Gastroesophageal sphincter (tissue), 3 donors: ENCODE data around the gene AFG1L.

Experiments
- CTCF ChIP-seq, 4 experiments: fragments of 200-600 bp in 2 of 4; fragments of 450-650 bp in 2 of 4; sonication (generic) in 1 of 4; IDR thresholded peaks; one replicate each; pipeline ENCODE4 v1.5.1; 2017 to 2019; ENCODE audit warnings: antibody characterized with exemption in 4 of 4, mild to moderate bottlenecking in 2 of 4, moderate library complexity in 2 of 4
- POLR2A ChIP-seq, 2 donors: fragments of 450-650 bp; IDR thresholded peaks; one replicate each; pipeline ENCODE4 v1.6.1; 2017; ENCODE audit warnings: antibody characterized with exemption in 2 of 2, mild to moderate bottlenecking in 2 of 2, moderate library complexity in 1 of 2

GRCh38 chr6:108275976-108276375, 18.9 kb upstream of the AFG1L start:
- TF ChIP-seq POLR2A (IDR thresholded peaks at IDR 0.05) (no peak), CTCF (IDR thresholded peaks at IDR 0.05) (no peak)
